Bronchial epithelial cell (primary cell): ENCODE measurements around the gene TBL2. TPM values are rescaled to one million over a fixed set of nuclear protein-coding genes. Genes with fewer than 3 reads are reported as not detected.

Experiments
- DNase-seq: peaks from one replicate; pipeline ENCODE4 v3.0.0-alpha.2; 2010; ENCODE audit warnings: low read depth
- FAIRE-seq: peaks from 2 replicates; lab custom pipeline; 2011; peaks lifted over from hg19 to GRCh38; lab: Jason Lieb, UNC
- H3K27me3 ChIP-seq: 2 replicates; pipeline ENCODE4 v1.5.1; 2011; ENCODE audit warnings: low read length; ENCODE audit not compliant: control insufficient read depth, insufficient read depth
- H3K36me3 ChIP-seq: 2 replicates; pipeline ENCODE4 v1.5.1; 2011; ENCODE audit warnings: low read length; ENCODE audit not compliant: control insufficient read depth, insufficient read depth
- H3K4me3 ChIP-seq: 2 replicates; pipeline ENCODE4 v1.5.1; 2011; ENCODE audit warnings: mild to moderate bottlenecking, low read depth, low read length, control low read depth
- CTCF ChIP-seq: IDR thresholded peaks from 2 replicates; pipeline ENCODE4 v1.5.1; 2011; ENCODE audit warnings: mild to moderate bottlenecking, moderate library complexity, low read length, control low read depth, inconsistent platforms; ENCODE audit not compliant: insufficient read depth, severe bottlenecking
- total RNA-seq: library from RNA; depleted of rRNA; stranded (reverse); fragments of >200 nt; gene quantifications from 2 replicates; pipeline ENCODE4 v1.2.1, GENCODE V29; 2014

TBL2 gene, protein sequence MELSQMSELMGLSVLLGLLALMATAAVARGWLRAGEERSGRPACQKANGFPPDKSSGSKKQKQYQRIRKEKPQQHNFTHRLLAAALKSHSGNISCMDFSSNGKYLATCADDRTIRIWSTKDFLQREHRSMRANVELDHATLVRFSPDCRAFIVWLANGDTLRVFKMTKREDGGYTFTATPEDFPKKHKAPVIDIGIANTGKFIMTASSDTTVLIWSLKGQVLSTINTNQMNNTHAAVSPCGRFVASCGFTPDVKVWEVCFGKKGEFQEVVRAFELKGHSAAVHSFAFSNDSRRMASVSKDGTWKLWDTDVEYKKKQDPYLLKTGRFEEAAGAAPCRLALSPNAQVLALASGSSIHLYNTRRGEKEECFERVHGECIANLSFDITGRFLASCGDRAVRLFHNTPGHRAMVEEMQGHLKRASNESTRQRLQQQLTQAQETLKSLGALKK
- total RNA-seq = 63.4 and 78.7 TPM in 2 replicates

DNA sequence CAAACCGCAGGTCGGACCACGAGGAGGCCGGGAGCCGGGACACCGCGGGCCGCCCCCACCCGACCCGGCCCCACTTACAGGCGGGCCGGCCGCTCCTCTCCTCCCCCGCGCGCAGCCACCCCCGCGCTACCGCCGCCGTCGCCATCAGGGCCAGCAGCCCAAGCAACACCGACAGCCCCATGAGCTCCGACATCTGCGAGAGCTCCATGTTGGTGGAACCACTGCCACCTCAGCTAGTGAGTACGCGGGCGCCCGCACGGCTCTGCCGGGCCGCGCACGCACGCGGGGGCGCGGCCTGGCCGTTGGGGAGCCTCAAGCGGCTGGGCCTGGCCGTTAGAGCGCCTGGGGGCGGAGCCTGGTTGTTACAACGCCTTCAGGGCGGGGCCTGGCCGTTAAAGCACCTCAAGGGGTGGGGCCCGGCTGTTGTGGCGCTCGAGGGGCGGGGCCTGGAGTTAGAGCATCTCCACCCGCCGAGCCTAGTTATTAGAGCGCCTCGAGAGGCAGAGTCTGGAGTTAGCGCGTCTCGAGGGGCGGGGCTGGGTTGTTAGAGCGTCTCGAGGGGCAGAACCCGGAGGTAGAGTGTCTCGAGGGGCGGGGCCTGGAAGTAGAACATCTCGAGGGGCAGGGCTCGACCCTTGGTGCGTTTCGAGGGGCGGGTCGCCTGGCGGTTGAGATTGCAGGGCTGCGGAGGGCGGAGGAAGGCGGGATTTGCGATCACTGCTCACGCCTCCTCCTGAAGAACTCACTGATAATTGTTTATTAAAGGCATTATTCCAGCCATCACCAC lies at the start of gene TBL2:
TBL2 (minus strand) TSS at position 238 of the 787 bp plus-strand sequence; CDS start at position 208, 30 bp downstream.
- FAIRE-seq (no peak), DNase-seq (peak; percentile 90)
- H3K36me3 ChIP-seq = peaks cover 13% of the 10 kb centered on the region
- H3K27me3 ChIP-seq = no peaks in the 10 kb centered on the region
- TF ChIP-seq CTCF = peak; percentile 28
- H3K4me3 ChIP-seq = peak within 1 kb of the TSS; percentile 52

DNA sequence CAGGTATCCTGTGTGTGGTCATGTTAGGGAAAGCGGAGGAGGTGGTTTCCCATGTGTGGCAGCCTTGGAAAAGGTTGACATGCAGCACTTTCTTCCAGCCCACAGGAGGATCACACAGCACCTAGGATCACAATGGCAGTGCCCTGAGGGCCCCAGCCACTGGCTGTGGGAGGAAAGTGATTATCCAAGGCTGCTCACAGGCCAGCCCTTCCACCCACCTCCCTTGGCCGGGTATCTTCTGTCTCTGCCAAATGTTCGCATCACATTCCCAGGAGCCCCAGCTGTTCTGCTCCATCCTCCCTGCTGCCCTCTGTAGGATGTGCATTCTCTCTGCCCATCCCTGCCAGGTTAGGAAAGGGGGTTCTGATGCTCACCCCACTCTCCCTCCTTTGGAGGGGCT lies 48.4 kb upstream of the TBL2 start:
- DNase-seq = peak; percentile 30

GRCh38 chr7:73625276-73625675 lies 46.9 kb upstream of the TBL2 start:
- FAIRE-seq (no peak), DNase-seq (no peak)
- peaks cover 28% of the 10 kb centered on the region for H3K27me3 ChIP-seq
- TF ChIP-seq CTCF = no peak
- H3K36me3 ChIP-seq = no peaks in the 10 kb centered on the region
- no peak overlapping the region for H3K4me3 ChIP-seq

More for the DNA sequence above, 48.4 kb upstream of the TBL2 start:
- H3K4me3 ChIP-seq = no peak overlapping the region
- peaks cover 26% of the 10 kb centered on the region for H3K27me3 ChIP-seq
- peak; percentile 25 for TF ChIP-seq CTCF
- no peaks in the 10 kb centered on the region for H3K36me3 ChIP-seq
- FAIRE-seq = no peak

DNA sequence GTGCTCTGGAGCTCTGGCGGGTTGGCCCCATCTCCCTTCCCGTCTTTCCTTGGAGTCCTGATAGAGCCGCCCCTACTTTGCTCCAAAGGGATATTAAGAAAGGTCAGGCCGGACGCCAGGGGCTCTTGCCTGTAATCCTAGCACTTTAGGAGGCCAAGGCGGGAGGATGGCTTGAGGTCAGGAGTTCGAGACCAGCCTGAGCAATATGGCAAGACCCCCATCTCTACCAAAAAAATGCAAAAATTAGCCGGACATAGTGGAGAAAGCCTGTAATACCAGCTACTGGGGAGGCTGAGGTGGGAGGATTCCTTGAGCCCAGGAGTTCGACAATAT lies 46.3 kb upstream of the TBL2 start:
- Histone ChIP-seq H3K4me3 (no peak overlapping the region), H3K36me3 (no peaks in the 10 kb centered on the region), H3K27me3 (peaks cover 28% of the 10 kb centered on the region)
- DNase-seq (no peak), FAIRE-seq (no peak)
- no peak for TF ChIP-seq CTCF

DNA sequence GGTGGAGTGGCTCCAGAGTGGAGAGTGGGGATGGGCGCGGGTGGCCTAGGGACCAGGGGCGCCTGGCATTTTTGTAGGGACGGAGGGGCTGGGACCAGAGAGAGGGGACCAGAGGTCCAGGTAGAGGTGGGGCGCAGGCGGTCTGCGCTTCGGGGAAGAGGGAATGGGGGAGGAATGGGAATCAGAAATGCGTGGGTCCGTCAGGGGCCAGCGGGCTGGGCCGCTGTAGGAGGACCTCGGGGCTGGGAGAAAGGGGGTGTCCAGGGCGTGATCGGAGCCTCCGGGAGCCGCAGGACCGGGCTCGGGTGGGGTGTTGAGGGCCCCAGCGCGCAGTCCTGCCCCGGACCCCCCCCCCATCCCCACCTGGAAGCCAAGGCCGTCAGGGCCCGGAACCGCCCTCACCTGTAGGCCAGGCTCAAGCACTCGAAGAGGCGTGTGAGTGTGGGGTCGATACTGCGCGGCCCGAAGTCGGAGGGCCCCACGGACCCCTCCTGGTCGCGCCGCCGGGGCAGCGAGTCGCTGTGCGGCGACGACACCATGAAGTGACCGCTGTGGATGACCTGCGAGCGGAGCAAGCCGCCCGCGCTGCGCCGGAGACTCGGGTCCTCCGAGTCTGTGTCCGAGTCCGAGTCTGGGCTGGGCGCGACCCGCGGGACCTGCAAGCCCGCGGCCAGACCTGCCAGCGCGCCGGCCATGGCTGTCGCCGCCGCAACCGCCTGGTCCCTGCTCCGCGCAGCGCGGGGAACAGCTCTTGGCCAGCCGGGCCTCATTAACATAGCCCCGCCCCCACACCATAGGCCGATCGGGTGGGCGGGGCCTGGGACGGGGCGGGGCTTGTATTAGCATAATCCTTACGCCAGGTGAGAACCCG lies 45.7 kb upstream of the TBL2 start, which contains the start of gene MLXIPL:
MLXIPL (minus strand) TSS at position 725 of the 871 bp plus-strand sequence; CDS start at position 695, 30 bp downstream.
- no peak for FAIRE-seq
- Histone ChIP-seq H3K4me3 (peak within 1 kb of the TSS; percentile 41), H3K36me3 (no peaks in the 10 kb centered on the region), H3K27me3 (peaks cover 28% of the 10 kb centered on the region)
- TF ChIP-seq CTCF = no peak
- DNase-seq = peak; percentile 51
